Ishikawa (cell line): Measurements from ENCODE around the gene KCNIP4.

Experiments
- TEAD4 ChIP-seq: IDR thresholded peaks from 2 replicates; pipeline ENCODE4 v1.6.1; 2012
- TF ChIP-seq, protein P1 (sequence below): IDR thresholded peaks from 2 replicates; pipeline ENCODE4 v1.6.1; 2012
- TF ChIP-seq, protein P2 (sequence below): IDR thresholded peaks from 2 replicates; pipeline ENCODE4 v1.6.1; 2012; ENCODE audit warnings: low read depth, mild to moderate bottlenecking

DNA sequence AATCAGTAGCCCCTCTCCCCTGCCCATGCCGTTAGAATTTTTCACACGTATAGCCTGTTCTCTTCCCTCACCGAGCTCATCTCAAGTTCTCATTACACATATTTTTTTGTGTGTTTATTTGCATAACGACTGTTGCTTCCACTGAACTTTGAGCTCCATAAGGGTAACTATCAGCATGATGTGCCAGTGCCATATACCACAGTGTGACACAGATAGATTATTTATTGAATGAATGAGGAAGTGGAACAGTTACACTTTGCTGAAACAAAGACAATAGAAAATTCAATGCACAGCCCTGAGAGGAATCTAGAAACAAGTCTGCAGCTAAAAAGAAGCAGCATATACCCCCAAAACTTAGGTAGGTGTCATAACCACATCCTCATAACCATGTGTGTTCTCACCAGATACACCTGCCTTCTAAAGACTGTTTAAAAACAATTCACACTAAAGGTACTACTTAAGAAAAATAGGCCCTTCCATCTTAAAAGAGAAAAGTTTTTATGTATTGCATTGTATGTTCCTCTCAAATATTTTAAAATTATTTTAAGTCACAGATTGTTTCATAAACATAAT is 858.4 kb downstream of the KCNIP4 start:
- TF ChIP-seq, protein P1, sequence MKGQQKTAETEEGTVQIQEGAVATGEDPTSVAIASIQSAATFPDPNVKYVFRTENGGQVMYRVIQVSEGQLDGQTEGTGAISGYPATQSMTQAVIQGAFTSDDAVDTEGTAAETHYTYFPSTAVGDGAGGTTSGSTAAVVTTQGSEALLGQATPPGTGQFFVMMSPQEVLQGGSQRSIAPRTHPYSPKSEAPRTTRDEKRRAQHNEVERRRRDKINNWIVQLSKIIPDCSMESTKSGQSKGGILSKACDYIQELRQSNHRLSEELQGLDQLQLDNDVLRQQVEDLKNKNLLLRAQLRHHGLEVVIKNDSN = no peak
- TF ChIP-seq, protein P2, sequence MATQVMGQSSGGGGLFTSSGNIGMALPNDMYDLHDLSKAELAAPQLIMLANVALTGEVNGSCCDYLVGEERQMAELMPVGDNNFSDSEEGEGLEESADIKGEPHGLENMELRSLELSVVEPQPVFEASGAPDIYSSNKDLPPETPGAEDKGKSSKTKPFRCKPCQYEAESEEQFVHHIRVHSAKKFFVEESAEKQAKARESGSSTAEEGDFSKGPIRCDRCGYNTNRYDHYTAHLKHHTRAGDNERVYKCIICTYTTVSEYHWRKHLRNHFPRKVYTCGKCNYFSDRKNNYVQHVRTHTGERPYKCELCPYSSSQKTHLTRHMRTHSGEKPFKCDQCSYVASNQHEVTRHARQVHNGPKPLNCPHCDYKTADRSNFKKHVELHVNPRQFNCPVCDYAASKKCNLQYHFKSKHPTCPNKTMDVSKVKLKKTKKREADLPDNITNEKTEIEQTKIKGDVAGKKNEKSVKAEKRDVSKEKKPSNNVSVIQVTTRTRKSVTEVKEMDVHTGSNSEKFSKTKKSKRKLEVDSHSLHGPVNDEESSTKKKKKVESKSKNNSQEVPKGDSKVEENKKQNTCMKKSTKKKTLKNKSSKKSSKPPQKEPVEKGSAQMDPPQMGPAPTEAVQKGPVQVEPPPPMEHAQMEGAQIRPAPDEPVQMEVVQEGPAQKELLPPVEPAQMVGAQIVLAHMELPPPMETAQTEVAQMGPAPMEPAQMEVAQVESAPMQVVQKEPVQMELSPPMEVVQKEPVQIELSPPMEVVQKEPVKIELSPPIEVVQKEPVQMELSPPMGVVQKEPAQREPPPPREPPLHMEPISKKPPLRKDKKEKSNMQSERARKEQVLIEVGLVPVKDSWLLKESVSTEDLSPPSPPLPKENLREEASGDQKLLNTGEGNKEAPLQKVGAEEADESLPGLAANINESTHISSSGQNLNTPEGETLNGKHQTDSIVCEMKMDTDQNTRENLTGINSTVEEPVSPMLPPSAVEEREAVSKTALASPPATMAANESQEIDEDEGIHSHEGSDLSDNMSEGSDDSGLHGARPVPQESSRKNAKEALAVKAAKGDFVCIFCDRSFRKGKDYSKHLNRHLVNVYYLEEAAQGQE = no peak
- no peak for TF ChIP-seq TEAD4
